SH-SY5Y (cell line): ENCODE results near the gene TAL2.

ENCODE experiments used
- GATA2 ChIP-seq: IDR thresholded peaks from 2 replicates; pipeline ENCODE4 v1.6.1; 2011; ENCODE audit warnings: mild to moderate bottlenecking, low read depth, low read length
- GATA3 ChIP-seq: IDR thresholded peaks from 2 replicates; pipeline ENCODE4 v1.6.1; 2011; ENCODE audit warnings: low read depth, mild to moderate bottlenecking, low read length, moderate library complexity

GRCh38 chr9:105681724-105682123 lies 19.5 kb downstream of the TAL2 start:
- TF ChIP-seq GATA3 (no peak), GATA2 (no peak)
